Prostate gland (tissue), 2 donors: ENCODE results near the gene PDZD4.

ENCODE experiments used
- POLR2A ChIP-seq: fragments of 450-650 bp; IDR thresholded peaks from one replicate; pipeline ENCODE4 v1.6.1; 2016; ENCODE audit warnings: antibody characterized with exemption, mild to moderate bottlenecking
- POLR2AphosphoS5 ChIP-seq: sonication (generic); formaldehyde crosslinking; IDR thresholded peaks from one replicate; pipeline ENCODE4 v1.6.1; 2017; ENCODE audit warnings: antibody characterized with exemption
- TF ChIP-seq, protein P1 (sequence below), 4 experiments: fragments of 200-600 bp in 2 of 4; fragments of 450-650 bp in 2 of 4; sonication (generic) in 2 of 4; IDR thresholded peaks; 1 replicate in 3 of 4; 2 replicates in 1 of 4; pipeline ENCODE4 v1.5.1; 2016 to 2019; ENCODE audit warnings: antibody characterized with exemption in 4 of 4, mild to moderate bottlenecking in 2 of 4, moderate library complexity in 2 of 4

DNA sequence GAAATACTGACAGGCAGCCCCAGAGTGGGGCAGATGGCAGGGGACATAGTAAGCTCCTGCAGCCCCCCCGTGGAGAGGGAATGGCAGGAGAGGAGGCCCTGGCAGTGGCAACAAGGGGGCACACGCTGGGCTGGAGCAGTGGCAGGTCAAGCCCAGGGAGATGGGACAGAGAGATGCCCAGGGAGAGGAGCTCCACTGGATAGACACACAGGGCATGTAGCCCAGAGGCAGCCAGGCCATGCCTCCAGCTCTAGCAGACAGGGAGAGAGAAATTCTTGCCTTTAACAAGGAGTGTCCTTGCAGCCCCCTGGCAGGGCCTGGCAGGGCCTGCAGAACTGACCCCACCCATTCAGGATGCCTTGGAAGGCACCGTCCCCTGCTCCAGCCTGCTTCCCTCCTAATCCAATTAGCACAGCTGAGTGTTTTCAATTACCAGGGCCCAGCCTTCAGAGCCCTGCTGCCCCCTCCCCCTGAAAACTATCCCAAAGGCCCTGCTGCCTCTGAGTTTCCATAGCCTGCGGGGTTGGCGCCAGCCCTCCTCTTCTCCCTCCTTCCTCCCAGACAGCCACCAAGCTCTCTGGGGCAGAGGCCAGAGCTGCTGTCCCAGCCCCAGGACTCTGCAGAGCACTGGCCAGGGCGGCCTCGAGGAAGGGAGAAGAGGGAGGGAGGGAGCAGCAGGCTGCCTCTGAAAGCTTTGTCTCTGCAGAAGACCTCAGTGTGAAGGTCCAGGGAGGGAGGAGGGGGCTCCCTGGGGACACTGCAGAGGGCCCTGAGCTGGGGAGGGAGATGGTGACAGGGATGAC, 43.1 kb upstream of the PDZD4 start:
- TF ChIP-seq, protein P1, sequence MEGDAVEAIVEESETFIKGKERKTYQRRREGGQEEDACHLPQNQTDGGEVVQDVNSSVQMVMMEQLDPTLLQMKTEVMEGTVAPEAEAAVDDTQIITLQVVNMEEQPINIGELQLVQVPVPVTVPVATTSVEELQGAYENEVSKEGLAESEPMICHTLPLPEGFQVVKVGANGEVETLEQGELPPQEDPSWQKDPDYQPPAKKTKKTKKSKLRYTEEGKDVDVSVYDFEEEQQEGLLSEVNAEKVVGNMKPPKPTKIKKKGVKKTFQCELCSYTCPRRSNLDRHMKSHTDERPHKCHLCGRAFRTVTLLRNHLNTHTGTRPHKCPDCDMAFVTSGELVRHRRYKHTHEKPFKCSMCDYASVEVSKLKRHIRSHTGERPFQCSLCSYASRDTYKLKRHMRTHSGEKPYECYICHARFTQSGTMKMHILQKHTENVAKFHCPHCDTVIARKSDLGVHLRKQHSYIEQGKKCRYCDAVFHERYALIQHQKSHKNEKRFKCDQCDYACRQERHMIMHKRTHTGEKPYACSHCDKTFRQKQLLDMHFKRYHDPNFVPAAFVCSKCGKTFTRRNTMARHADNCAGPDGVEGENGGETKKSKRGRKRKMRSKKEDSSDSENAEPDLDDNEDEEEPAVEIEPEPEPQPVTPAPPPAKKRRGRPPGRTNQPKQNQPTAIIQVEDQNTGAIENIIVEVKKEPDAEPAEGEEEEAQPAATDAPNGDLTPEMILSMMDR (IDR thresholded peaks at IDR 0.05) = no peak
- TF ChIP-seq POLR2A (no peak), POLR2AphosphoS5 (no peak)
